HEK293 (cell line): Measurements from ENCODE around the gene WNK3.
A peak's percentile ranks its signal among the peaks of the same experiment; 100 is the strongest.

Experiments used
- HOXA7 ChIP-seq: sonication (generic); formaldehyde crosslinking; IDR thresholded peaks from 2 replicates; pipeline ENCODE4 v1.8.1; 2022; ENCODE audit warnings: missing genetic modification reagents, borderline replicate concordance
- ZBTB20 ChIP-seq: fragments of 450-650 bp; formaldehyde crosslinking; IDR thresholded peaks from 2 replicates; pipeline ENCODE4 v1.5.1; 2016; ENCODE audit warnings: missing biosample characterization, missing genetic modification characterization
- ZFP69B ChIP-seq: fragments of 450-650 bp; formaldehyde crosslinking; IDR thresholded peaks from 2 replicates; pipeline ENCODE4 v1.5.1; 2016; ENCODE audit warnings: missing biosample characterization, missing genetic modification characterization
- ZNF501 ChIP-seq: fragments of 450-650 bp; formaldehyde crosslinking; IDR thresholded peaks from 2 replicates; pipeline ENCODE4 v1.5.1; 2016; ENCODE audit warnings: missing biosample characterization, missing genetic modification characterization
- TF ChIP-seq, protein P1 (sequence below): IDR thresholded peaks from 2 replicates; pipeline ENCODE4 v1.6.1; 2011; ENCODE audit warnings: mild to moderate bottlenecking, low read depth, low read length, borderline replicate concordance
- TF ChIP-seq, protein P2 (sequence below): fragments of 450-650 bp; formaldehyde crosslinking; IDR thresholded peaks from 2 replicates; pipeline ENCODE4 v1.5.1; 2016; ENCODE audit warnings: missing biosample characterization, missing genetic modification characterization

DNA sequence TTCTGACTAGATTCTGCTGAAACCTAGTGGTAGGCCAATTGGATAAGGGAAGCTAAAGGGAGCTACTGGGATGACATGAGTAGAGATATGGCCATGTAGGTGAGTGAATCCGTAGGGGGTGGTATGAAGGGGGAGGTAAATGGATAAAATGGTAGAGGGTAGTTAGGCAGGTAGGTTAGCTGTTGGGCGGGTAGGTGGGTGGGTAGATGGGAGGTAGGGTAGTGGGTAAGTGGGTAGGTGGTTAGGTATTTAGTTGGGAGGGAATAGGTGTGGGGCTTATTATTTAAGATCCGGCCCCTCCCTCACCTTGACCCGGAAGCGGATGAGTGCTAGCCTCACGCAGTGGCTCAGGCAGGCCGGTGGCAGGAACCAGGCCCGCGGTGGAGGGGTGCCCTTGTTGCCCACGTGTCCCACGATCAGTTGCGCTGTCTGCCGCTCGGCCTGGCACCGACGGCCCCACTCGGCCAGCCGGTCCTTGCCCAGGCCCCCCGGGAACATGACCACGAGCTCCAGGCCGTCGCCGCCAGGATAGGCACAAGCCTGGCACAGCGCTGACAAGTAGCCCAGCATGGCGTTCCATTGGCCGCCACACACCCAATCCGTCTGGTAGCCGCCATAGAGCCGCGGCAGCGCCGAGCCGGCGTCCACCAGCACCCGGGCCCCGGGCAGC lies 175.5 kb downstream of the WNK3 start:
- TF ChIP-seq, protein P1, sequence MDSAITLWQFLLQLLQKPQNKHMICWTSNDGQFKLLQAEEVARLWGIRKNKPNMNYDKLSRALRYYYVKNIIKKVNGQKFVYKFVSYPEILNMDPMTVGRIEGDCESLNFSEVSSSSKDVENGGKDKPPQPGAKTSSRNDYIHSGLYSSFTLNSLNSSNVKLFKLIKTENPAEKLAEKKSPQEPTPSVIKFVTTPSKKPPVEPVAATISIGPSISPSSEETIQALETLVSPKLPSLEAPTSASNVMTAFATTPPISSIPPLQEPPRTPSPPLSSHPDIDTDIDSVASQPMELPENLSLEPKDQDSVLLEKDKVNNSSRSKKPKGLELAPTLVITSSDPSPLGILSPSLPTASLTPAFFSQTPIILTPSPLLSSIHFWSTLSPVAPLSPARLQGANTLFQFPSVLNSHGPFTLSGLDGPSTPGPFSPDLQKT, result no peak
- TF ChIP-seq ZNF501 (tag by site-specific recombination), result peak; percentile 57; the same call in 1 of the 2 replicates
- TF ChIP-seq, protein P2, sequence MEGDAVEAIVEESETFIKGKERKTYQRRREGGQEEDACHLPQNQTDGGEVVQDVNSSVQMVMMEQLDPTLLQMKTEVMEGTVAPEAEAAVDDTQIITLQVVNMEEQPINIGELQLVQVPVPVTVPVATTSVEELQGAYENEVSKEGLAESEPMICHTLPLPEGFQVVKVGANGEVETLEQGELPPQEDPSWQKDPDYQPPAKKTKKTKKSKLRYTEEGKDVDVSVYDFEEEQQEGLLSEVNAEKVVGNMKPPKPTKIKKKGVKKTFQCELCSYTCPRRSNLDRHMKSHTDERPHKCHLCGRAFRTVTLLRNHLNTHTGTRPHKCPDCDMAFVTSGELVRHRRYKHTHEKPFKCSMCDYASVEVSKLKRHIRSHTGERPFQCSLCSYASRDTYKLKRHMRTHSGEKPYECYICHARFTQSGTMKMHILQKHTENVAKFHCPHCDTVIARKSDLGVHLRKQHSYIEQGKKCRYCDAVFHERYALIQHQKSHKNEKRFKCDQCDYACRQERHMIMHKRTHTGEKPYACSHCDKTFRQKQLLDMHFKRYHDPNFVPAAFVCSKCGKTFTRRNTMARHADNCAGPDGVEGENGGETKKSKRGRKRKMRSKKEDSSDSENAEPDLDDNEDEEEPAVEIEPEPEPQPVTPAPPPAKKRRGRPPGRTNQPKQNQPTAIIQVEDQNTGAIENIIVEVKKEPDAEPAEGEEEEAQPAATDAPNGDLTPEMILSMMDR, result no peak
- no peak for TF ChIP-seq ZFP69B
- no peak for TF ChIP-seq HOXA7 (CRISPR knock-in tag)
- peak; percentile 68; the same call in 1 of the 2 replicates for TF ChIP-seq ZBTB20 (tag by site-specific recombination)
